AML-193 (cell line): ENCODE results near the gene SRPX.

Experiments used
- DNase-seq, 2 experiments: peaks; one replicate each; lab custom pipeline; 2025; lab: John Stamatoyannopoulos, UW

Gene SRPX

GRCh38 chrX:38211891-38212635, 8.6 kb downstream of the SRPX start:
- DNase-seq: no peak

DNA sequence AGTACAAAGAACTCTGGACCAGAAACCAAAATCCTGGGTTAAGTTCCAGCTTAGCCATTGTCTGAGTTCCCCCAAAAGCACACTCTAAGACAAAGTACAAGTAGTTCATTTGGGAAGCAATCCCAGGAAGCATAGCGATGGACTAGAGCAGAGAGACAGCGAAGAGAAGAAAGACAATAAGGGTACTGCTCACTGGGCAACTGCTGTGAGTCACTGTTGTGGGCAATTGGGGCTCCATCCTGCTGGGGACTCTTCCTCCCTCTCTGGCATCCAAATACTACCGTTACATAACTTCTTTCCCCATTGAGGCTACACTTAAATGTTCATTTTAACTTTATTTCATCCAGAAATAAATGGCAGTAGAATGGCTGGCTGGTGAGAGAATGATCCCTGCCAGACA, 14.1 kb downstream of the SRPX start:
- no peak for DNase-seq

DNA sequence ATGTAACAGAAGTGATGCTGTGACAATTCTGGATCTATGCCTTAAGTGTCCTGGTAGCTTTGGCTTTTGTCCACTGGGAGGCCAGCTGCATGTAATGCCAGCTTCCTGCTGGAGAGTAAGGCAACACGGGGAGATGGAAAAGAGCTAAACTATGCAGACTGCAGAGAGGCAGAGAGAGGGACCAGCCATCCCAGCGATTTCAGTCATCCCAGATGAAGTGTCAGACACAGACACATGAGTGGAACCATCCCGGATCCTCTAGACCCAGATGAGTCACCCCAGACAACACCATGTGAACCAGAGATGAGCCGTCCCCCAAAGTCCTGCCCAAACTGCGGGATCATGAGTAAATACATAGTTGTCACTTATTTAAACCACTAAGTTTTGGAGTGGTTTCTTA, 14.6 kb downstream of the SRPX start:
- DNase-seq: no peak

DNA sequence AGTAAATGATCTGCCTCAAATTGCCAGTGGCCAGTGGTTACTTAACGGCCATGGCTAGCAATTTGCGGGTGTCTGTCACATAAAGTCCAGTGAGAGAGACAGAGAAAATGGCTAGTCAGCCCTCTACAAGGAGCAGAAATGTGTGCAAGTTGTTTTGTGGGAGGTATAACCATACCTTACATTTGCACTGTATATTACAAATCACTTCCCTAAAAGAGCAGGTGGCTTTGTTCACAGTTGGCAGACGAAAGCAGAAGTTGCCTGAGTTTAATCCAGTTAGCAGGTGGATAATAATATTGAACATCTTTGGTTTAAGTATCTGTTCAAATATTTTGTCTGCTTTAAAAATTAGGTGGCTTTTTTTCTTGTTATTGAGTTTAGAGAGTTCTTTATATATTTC, 15.6 kb downstream of the SRPX start:
- DNase-seq: peak; percentile 2 to 4

- no peak for DNase-seq
Measured at GRCh38 chrX:38192007-38192810, 28.5 kb downstream of the SRPX start.

- no peak for DNase-seq
Measured at GRCh38 chrX:38189431-38190250, 31.0 kb downstream of the SRPX start.

DNA sequence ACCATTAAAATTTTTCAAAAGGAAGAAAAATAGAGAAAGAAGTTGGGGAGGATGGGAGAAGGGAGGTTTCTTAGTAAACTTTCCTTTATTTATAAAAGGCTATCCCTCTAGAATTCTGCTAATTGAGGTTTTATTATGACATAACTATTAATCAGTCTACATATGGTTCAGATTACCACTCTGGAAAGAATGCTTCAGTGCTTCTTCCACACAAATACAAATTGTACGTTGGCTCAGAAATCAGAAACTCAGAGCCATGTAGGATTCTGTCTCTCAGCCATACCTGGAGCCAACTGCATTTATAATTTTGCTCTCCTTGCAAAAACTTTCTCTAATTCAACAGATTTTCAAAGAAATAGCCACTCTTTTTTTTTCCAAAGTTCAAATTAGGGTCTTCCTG, 37.1 kb downstream of the SRPX start:
- no peak for DNase-seq

- no peak for DNase-seq
Measured at GRCh38 chrX:38181357-38181756, 39.3 kb downstream of the SRPX start.

- DNase-seq: no peak
Measured at GRCh38 chrX:38178396-38178795, 42.3 kb downstream of the SRPX start.

DNA sequence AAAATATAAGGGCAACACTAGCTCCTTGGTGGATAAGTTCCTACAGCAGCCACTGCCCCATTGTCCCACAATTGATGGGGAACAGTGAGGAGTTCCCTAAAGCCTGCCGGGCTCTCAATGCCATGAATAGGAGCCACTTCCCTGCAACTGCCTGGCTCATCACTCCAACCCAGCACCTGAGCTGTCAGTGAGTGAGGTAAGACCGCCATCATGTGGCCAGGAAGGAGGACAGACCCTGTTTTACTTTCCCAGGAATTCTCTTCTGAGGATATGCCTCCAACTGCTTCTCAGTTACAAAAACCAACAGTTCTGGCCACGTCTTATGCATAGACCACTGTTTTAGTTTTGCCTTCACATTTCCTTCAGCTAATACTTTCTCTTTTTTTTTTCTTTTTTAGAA, 45.5 kb downstream of the SRPX start:
- DNase-seq: peak in 1 of 2 experiments; percentile 14

GRCh38 chrX:38172596-38172995, 48.1 kb downstream of the SRPX start:
- DNase-seq: no peak

DNA sequence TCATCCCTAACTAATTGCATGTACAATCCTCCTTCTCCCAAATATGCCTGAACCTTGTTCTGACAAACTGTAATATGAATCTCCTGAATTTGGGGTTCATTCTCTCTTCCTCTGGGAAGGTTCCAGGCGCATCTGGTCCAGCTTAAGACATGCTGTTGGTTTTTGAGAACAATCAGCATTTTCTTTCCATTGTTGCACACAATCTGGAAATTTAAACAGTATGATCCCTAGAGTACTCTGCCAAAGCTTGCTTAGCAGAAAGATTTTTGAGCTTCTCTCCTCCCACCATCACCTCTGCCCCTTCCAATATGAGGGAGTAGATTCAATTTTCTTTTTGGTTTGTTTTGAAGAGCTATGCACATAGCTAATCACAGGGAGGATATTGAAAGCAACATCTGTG, 50.1 kb downstream of the SRPX start:
- DNase-seq: no peak

DNA sequence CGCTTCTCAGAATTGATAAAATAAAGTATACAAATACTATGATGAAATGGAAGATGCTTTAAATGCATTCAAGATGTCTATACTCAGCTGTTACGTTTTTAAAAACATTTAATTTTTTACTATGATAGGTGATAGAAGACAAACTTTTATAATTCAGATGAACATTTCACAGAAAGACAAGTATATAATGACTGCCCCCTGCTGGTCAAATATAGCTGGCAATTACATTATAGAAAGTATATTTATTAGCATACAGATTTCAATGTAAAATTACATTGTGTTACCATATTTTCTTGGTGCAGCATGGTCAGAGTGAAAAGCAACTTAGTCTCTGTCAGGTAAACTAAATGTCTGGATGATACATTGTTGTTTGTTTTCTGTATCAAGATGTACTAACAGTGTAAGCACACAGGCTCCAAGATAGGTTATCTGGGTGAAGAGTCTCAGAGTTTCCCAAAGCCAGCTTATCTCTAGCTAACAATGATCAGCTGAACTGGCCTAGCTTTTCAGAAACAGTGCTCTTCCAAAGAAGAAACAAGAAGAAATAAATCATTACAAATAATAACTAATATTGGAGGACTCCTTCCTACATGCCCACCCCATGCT, 54.1 kb downstream of the SRPX start:
- peak; percentile 12 to 25 for DNase-seq

- DNase-seq: no peak
Measured at GRCh38 chrX:38165023-38165422, 55.6 kb downstream of the SRPX start.

GRCh38 chrX:38163193-38163592, 57.5 kb downstream of the SRPX start:
- no peak for DNase-seq

- DNase-seq: no peak
Measured at GRCh38 chrX:38156838-38157237, 63.8 kb downstream of the SRPX start.

- no peak for DNase-seq
Measured at GRCh38 chrX:38154818-38155217, 65.9 kb downstream of the SRPX start.

DNA sequence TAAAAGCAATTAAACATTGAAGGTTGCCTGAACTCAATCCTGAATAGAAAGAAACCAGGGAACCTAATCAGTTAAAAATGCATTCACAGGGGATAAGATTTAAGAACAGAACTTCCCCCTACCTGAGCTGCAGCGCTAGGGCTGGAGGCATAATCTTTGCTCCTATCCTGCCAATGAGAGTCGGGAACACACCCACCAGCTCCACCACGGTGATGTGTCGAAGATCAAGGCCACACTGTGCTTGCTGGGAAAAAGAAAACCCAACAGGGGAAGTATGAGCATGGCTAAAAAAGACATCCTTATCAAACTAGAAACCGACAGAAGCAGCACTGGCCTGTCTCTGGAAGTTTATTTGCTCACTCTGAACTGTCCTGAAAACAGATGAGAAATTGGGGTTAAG, 66.3 kb downstream of the SRPX start:
- DNase-seq: no peak

GRCh38 chrX:38151441-38151840, 69.2 kb downstream of the SRPX start:
- DNase-seq: no peak

- no peak for DNase-seq
Measured at GRCh38 chrX:38150993-38151392, 69.7 kb downstream of the SRPX start.

GRCh38 chrX:38149016-38149415, 71.7 kb downstream of the SRPX start:
- no peak for DNase-seq

DNA sequence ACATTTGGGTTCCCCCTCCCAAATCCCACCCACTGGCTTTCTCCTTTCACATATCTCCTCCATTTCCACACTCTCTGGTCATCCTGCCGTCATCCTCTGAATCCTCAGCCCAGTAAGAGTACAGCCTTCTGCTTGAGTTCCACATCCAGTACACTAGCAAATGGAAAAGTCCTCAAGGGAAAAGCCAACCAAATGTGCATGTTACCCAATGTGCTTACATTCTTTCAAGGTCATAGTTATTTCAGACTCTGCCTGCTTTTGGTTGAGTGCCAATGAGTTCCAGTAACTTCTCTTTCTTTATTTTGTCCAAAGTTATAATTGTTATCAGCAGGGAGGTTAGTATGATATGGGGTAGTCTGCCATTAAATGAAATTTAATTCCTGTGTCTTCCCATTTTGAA, 78.1 kb downstream of the SRPX start:
- no peak for DNase-seq
